Endothelial cell of umbilical vein (primary cell): ENCODE measurements around the gene MGLL. TPM values are rescaled to one million over a fixed set of nuclear protein-coding genes. Genes with fewer than 3 reads are reported as not detected.

Experiments
- Bru-seq: library from RNA; stranded (reverse); fragments of 400-500 nt; gene quantifications from one replicate; lab custom pipeline; 2021; lab: Mats Ljungman, UMichigan
- BruChase-seq, 2 experiments: library from RNA; stranded (reverse); fragments of 400-500 nt; gene quantifications; one replicate each; lab custom pipeline; 2021; lab: Mats Ljungman, UMichigan
- BruUV-seq: library from RNA; stranded (reverse); fragments of 400-500 nt; replicated peaks from 2 replicates; lab custom pipeline; 2021; lab: Mats Ljungman, UMichigan
- CTCF ChIA-PET: fragments of 300-600, 350-600 bp; sonication (Branson Sonifier 250); formaldehyde crosslinking; loops from one replicate; lab custom pipeline; 2021; ENCODE audit warnings: antibody characterized with exemption, inconsistent platforms; lab: Charles Lee
- POLR2A ChIA-PET: fragments of 300-600, 350-600 bp; sonication (Branson Sonifier 250); formaldehyde crosslinking; loops from one replicate; lab custom pipeline; 2021; ENCODE audit warnings: antibody characterized with exemption, inconsistent platforms; lab: Charles Lee
- DNase-seq: peaks from one replicate; pipeline ENCODE4 v3.0.0-alpha.2; 2011; ENCODE audit warnings: low read depth, low spot score
- FAIRE-seq: peaks from 2 replicates; lab custom pipeline; 2011; peaks lifted over from hg19 to GRCh38; lab: Jason Lieb, UNC
- H2AFZ ChIP-seq: 2 replicates; pipeline ENCODE4 v1.6.0; 2012; ENCODE audit warnings: low read depth, low read length, control low read depth, inconsistent platforms
- H3K27ac ChIP-seq: 2 replicates; pipeline ENCODE4 v1.5.1; 2011; ENCODE audit warnings: low read depth, mild to moderate bottlenecking, control low read depth, low read length, moderate library complexity; ENCODE audit not compliant: insufficient read depth
- H3K27me3 ChIP-seq, 2 experiments: 2 replicates each; pipeline versions ENCODE4 v1.6.0 to v1.6.1; 2011; ENCODE audit warnings: low read length in 2 of 2, mixed read lengths in 1 of 2; ENCODE audit not compliant: control insufficient read depth in 2 of 2, insufficient read depth in 2 of 2
- H3K36me3 ChIP-seq, 2 experiments: 2 replicates in 1 of 2; 3 replicates in 1 of 2; pipeline ENCODE4 v1.5.1; 2011; ENCODE audit warnings: low read length in 2 of 2, mild to moderate bottlenecking in 1 of 2, moderate library complexity in 1 of 2; ENCODE audit not compliant: control insufficient read depth in 2 of 2, insufficient read depth in 2 of 2; ENCODE audit errors: extremely low read depth in 1 of 2
- H3K4me1 ChIP-seq: 3 replicates; pipeline ENCODE4 v1.5.1; 2011; ENCODE audit warnings: mild to moderate bottlenecking, low read length; ENCODE audit not compliant: control insufficient read depth, insufficient read depth; ENCODE audit errors: extremely low read depth
- H3K4me2 ChIP-seq: 2 replicates; pipeline ENCODE4 v1.6.1; 2011; ENCODE audit warnings: low read length, control low read depth, mixed read lengths; ENCODE audit not compliant: insufficient read depth
- H3K4me3 ChIP-seq, 3 experiments: fragments of 200-600 bp in 1 of 3; sonication (generic), shearing (Covaris generic) in 1 of 3; replicated peaks in 1 of 3; 2 replicates each; pipeline ENCODE4 v1.5.1; 2011 to 2016; ENCODE audit warnings: control low read depth in 3 of 3, low read length in 3 of 3, mild to moderate bottlenecking in 2 of 3, inconsistent platforms in 1 of 3, low read depth in 1 of 3, moderate library complexity in 1 of 3; ENCODE audit not compliant: insufficient read depth in 1 of 3
- H3K79me2 ChIP-seq: 2 replicates; pipeline ENCODE4 v1.6.0; 2012; ENCODE audit warnings: low read length, inconsistent platforms; ENCODE audit not compliant: control insufficient read depth, insufficient read depth
- H3K9ac ChIP-seq: replicated peaks from 2 replicates; pipeline ENCODE3; 2011; ENCODE audit warnings: low read length, control low read depth; ENCODE audit not compliant: insufficient read depth; ENCODE audit errors: extremely low read depth
- H3K9me1 ChIP-seq: replicated peaks from 3 replicates; pipeline ENCODE4 v1.6.0; 2011; ENCODE audit warnings: mild to moderate bottlenecking, low read length; ENCODE audit not compliant: control insufficient read depth, insufficient read depth; ENCODE audit errors: extremely low read depth
- H3K9me3 ChIP-seq: replicated peaks from 2 replicates; pipeline ENCODE4 v1.5.1; 2012; ENCODE audit warnings: low read length, inconsistent platforms; ENCODE audit not compliant: control insufficient read depth, insufficient read depth
- H4K20me1 ChIP-seq: replicated peaks from 2 replicates; pipeline ENCODE3; 2011; ENCODE audit warnings: mild to moderate bottlenecking, low read length; ENCODE audit not compliant: control insufficient read depth, insufficient read depth; ENCODE audit errors: extremely low read depth
- GATA2 ChIP-seq: IDR thresholded peaks from 2 replicates; pipeline ENCODE4 v1.7.0; 2011; ENCODE audit warnings: low read depth, mild to moderate bottlenecking, moderate library complexity, mixed read lengths, low read length; ENCODE audit not compliant: insufficient read length, insufficient read depth
- MYC ChIP-seq: IDR thresholded peaks from one replicate; pipeline ENCODE4 v1.6.1; 2011; ENCODE audit warnings: mild to moderate bottlenecking, low read depth, low read length
- POLR2AphosphoS5 ChIP-seq: IDR thresholded peaks from 2 replicates; pipeline ENCODE4 v1.6.1; 2012; ENCODE audit warnings: low read depth, mild to moderate bottlenecking, control low read depth, low read length, moderate library complexity; ENCODE audit not compliant: insufficient read depth
- dilution Hi-C: fragments of 300-500 bp; cut with MboI; formaldehyde crosslinking; loops from one replicate; pipeline ENCODE4 v1.15.0; 2019; ENCODE audit warnings: low sequenced_read_pairs; ENCODE audit not compliant: extremely low pct_ligation_motif_present
- intact Hi-C: fragments of 100-400 bp; cut with micrococcal nuclease; formaldehyde crosslinking; loops from one replicate; pipeline ENCODE4 v1.10.0; 2022
- long read RNA-seq: library from polyadenylated mRNA; stranded (forward); transcript quantifications from one replicate; pipeline ENCODE4 v2.0.0, GENCODE V29; 2021
- polyA minus RNA-seq, 3 experiments: library from RNA; depleted of rRNA, polyadenylated mRNA; stranded (reverse); fragments of >200 nt; gene quantifications; 1 replicate in 1 of 3; 2 replicates in 2 of 3; pipeline ENCODE4 v1.2.3, GENCODE V29; 2011
- polyA plus RNA-seq, 4 experiments: library from polyadenylated mRNA; depleted of rRNA in 3 of 4; stranded (reverse) in 3 of 4; unstranded in 1 of 4; fragments of >200 nt; gene quantifications; 2 replicates each; pipeline versions ENCODE4 v1.2.1 to v1.2.3, GENCODE V29; 2011 to 2012; ENCODE audit warnings: missing spikeins in 1 of 4
- total RNA-seq: library from RNA; stranded (reverse); gene quantifications from 2 replicates; pipeline ENCODE4 v1.2.3, GENCODE V29; 2021
- TF ChIP-seq, protein P1 (sequence below), 2 donors: IDR thresholded peaks; 1 replicate in 1 of 2; 2 replicates in 1 of 2; pipeline ENCODE4 v1.5.1; 2011; ENCODE audit warnings: low read length in 2 of 2, mild to moderate bottlenecking in 2 of 2, moderate library complexity in 2 of 2, control low read depth in 1 of 2, inconsistent platforms in 1 of 2, low read depth in 1 of 2; ENCODE audit not compliant: insufficient read depth in 1 of 2; ENCODE audit errors: extremely low read depth in 1 of 2

Gene MGLL
- 60.2 and 60.9 TPM in 2 replicates for total RNA-seq
- polyA plus RNA-seq: 23.3 and 30.7 TPM in 2 replicates
- polyA plus RNA-seq (2011; cell fraction: cytosol; rRNA removed): 34.5 TPM in 2 replicates
- polyA plus RNA-seq (2011; cell fraction: nucleus; rRNA removed): 20.1 and 28.9 TPM in 2 replicates
- polyA plus RNA-seq (2012): 39.7 and 61.6 TPM in 2 replicates
- polyA minus RNA-seq: 58.9 and 59.2 TPM in 2 replicates
- polyA minus RNA-seq (2011; cell fraction: cytosol; rRNA and poly(A)+ RNA removed): 15.8 TPM
- polyA minus RNA-seq (2011; cell fraction: nucleus; rRNA and poly(A)+ RNA removed): 22.9 and 25.8 TPM in 2 replicates
- Bru-seq, nascent RNA: percentile 53 among the genes with signal in this experiment
- BruChase-seq, experiment 1, labeled RNA remaining after a 6-hour chase: percentile 61 among the genes with signal in this experiment
- BruChase-seq, experiment 2, labeled RNA remaining after a 2-hour chase: percentile 50 among the genes with signal in this experiment
- long read RNA-seq, full-length matches to known transcripts: 162 of 236 reads
- long read RNA-seq, partial matches to known transcripts: 5 of 236 reads
- long read RNA-seq, other reads (novel, unspliced or antisense): 69 of 236 reads

DNA sequence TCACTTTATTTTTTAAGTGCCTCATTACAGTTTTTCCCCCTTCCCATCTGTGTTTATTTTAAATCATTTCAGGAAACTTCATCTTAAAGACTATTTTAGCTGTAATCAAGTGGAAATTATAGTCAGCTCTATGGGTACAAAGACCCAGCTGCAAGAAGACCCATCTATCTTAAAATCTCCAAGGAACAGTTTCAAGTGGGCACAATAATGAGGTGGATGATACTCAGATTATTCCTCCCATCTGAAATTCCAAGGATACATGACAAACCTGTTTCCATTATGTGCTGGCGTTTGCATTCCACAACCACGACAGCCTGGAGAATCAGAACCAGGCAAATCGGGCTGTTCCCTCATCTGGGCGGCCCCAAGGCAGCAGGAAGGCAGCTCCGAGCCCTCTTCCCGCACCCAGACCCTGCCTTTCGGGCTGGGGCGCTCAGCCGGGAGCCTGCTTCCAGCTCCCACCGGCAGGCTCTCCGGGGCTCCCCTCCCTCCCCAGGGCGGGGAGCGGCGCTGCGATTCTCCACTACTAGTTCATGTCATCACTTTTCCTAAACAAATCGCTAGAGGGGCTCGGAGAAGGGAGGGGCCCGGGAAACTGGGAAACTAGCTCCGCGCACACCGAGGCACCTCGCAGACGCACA is at the start of gene MGLL:
TSS of gene MGLL (minus strand) at position 475 of the 641 bp plus-strand sequence. CDS start at position 278, 197 bp downstream.
- ChIA-PET CTCF (interaction anchor here (1.1 to 7.1 kb wide), 11 partner anchors 12 to 162 kb away, joined by 3 to 74 read pairs (median 5); no protein-coding TSS in a partner anchor), POLR2A (interaction anchor here (0.9 kb wide), 1 partner anchor 54 kb away, joined by 3 read pairs; no protein-coding TSS in a partner anchor)
- dilution Hi-C loops (no loop called here), intact Hi-C loops (loop anchor here (1.0 to 2.0 kb wide), 2 partner anchors 108 to 231 kb away; partner anchors contain the start of gene TPRA1)
- TF ChIP-seq POLR2AphosphoS5: no peak
- TF ChIP-seq MYC: no peak
- no peak for TF ChIP-seq GATA2
- TF ChIP-seq, protein P1, sequence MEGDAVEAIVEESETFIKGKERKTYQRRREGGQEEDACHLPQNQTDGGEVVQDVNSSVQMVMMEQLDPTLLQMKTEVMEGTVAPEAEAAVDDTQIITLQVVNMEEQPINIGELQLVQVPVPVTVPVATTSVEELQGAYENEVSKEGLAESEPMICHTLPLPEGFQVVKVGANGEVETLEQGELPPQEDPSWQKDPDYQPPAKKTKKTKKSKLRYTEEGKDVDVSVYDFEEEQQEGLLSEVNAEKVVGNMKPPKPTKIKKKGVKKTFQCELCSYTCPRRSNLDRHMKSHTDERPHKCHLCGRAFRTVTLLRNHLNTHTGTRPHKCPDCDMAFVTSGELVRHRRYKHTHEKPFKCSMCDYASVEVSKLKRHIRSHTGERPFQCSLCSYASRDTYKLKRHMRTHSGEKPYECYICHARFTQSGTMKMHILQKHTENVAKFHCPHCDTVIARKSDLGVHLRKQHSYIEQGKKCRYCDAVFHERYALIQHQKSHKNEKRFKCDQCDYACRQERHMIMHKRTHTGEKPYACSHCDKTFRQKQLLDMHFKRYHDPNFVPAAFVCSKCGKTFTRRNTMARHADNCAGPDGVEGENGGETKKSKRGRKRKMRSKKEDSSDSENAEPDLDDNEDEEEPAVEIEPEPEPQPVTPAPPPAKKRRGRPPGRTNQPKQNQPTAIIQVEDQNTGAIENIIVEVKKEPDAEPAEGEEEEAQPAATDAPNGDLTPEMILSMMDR (IDR thresholded peaks at IDR 0.05; ENCODE audit: extremely low read depth in 1 of 2, insufficient read depth in 1 of 2, low read depth in 1 of 2, low read length in 2 of 2): no peak
- Histone ChIP-seq H3K4me1 (peaks cover 23% of the 10 kb centered on the region), H3K4me3 (peak within 1 kb of the TSS; percentile 65 to 98 (median 69)), H3K27me3 (no peaks in the 10 kb centered on the region), H3K27ac (peak within 1 kb of the TSS; percentile 44), H3K4me2 (peak within 1 kb of the TSS; percentile 91), H2AFZ (peak within 1 kb of the TSS; percentile 83), H3K79me2 (peaks cover 29% of the 10 kb centered on the region), H3K36me3 (no peaks in the 10 kb centered on the region), H3K9me1 (no peaks in the 10 kb centered on the region), H3K9me3 (no peaks in the 10 kb centered on the region), H3K9ac (peak within 1 kb of the TSS; percentile 75), H4K20me1 (no peaks in the 10 kb centered on the region)
- FAIRE-seq (peak; percentile 87), DNase-seq (peak; percentile 57)
- TSS peak; percentile 41 for BruUV-seq
